ENCODE results near the gene CAMTA1. TPM values are rescaled to one million over a fixed set of nuclear protein-coding genes. Genes with fewer than 3 reads are reported as not detected.
"Not testable (repeated sequence)": the region's sequence is repeated elsewhere in the genome, so short reads cannot be mapped to it uniquely, and the experiment has no call there.

Gene CAMTA1
- total RNA-seq, 2 donors from 2014 or later = 36.5 to 57.5 TPM

GRCh38 chr1:6825828-6826227 lies 40.6 kb downstream of the CAMTA1 start:
- Mint-ChIP-seq H3K36me3 (no peaks in the 10 kb centered on the region), H3K4me1 (ENCODE audit: low read depth in 2 of 2) (peaks cover 7 to 13% of the 10 kb centered on the region in 2 donors), H3K9me3 (no peaks in the 10 kb centered on the region), H3K4me3 (no peak overlapping the region), H3K27me3 (no peaks in the 10 kb centered on the region), H3K27ac (no peak overlapping the region)
- ATAC-seq (no peak), DNase-seq (ENCODE audit: low spot score) (no peak)

- Mint-ChIP-seq H3K9me3 (no peaks in the 10 kb centered on the region), H3K27ac (no peak overlapping the region), H3K27me3 (no peaks in the 10 kb centered on the region), H3K36me3 (no peaks in the 10 kb centered on the region), H3K4me1 (ENCODE audit: low read depth in 2 of 2) (peaks cover 6 to 9% of the 10 kb centered on the region in 2 donors), H3K4me3 (no peak overlapping the region)
- no peak for DNase-seq (ENCODE audit: low spot score)
- ATAC-seq = no peak
These were observed 41.8 kb downstream of the CAMTA1 start for GRCh38 chr1:6827079-6827478.

- no peaks in the 10 kb centered on the region for H3K9me3 Mint-ChIP-seq
- peaks cover 2 to 6% of the 10 kb centered on the region in 2 donors for H3K4me1 Mint-ChIP-seq (ENCODE audit: low read depth in 2 of 2)
- no peak overlapping the region for H3K4me3 Mint-ChIP-seq
- DNase-seq (ENCODE audit: low spot score) = no peak
- no peak for ATAC-seq
- no peaks in the 10 kb centered on the region for H3K36me3 Mint-ChIP-seq
- H3K27ac Mint-ChIP-seq = no peak overlapping the region
- H3K27me3 Mint-ChIP-seq = no peaks in the 10 kb centered on the region
These were observed 42.4 kb downstream of the CAMTA1 start for GRCh38 chr1:6827630-6828165.

GRCh38 chr1:6831366-6831765 lies 46.1 kb downstream of the CAMTA1 start:
- DNase-seq (ENCODE audit: low spot score) (no peak), ATAC-seq (no peak)
- no peaks in the 10 kb centered on the region for H3K9me3 Mint-ChIP-seq
- no peak overlapping the region for H3K4me3 Mint-ChIP-seq
- peaks cover 0 to 5% of the 10 kb centered on the region in 2 donors for H3K4me1 Mint-ChIP-seq (ENCODE audit: low read depth in 2 of 2)
- H3K36me3 Mint-ChIP-seq = no peaks in the 10 kb centered on the region
- no peak overlapping the region for H3K27ac Mint-ChIP-seq
- no peaks in the 10 kb centered on the region for H3K27me3 Mint-ChIP-seq

GRCh38 chr1:6832006-6832405 lies 46.8 kb downstream of the CAMTA1 start:
- not testable (repeated sequence) for H3K36me3 Mint-ChIP-seq

GRCh38 chr1:6832531-6833188 lies 47.4 kb downstream of the CAMTA1 start:
- Mint-ChIP-seq H3K36me3 (no peaks in the 10 kb centered on the region), H3K27ac (no peak overlapping the region)

More at GRCh38 chr1:6832006-6832405, 46.8 kb downstream of the CAMTA1 start:
- H3K27me3 Mint-ChIP-seq; H3K4me1 Mint-ChIP-seq (ENCODE audit: low read depth in 2 of 2); DNase-seq (ENCODE audit: low spot score); H3K9me3 Mint-ChIP-seq; ATAC-seq; H3K4me3 Mint-ChIP-seq; H3K27ac Mint-ChIP-seq: not testable (repeated sequence)

GRCh38 chr1:6833804-6834203 lies 48.5 kb downstream of the CAMTA1 start:
- Mint-ChIP-seq H3K27ac (no peak overlapping the region), H3K27me3 (no peaks in the 10 kb centered on the region), H3K36me3 (no peaks in the 10 kb centered on the region), H3K4me3 (no peak overlapping the region), H3K4me1 (ENCODE audit: low read depth in 2 of 2) (peaks cover 0 to 5% of the 10 kb centered on the region in 2 donors), H3K9me3 (no peaks in the 10 kb centered on the region)
- DNase-seq (ENCODE audit: low spot score) = no peak
- ATAC-seq = no peak

More at GRCh38 chr1:6832531-6833188, 47.4 kb downstream of the CAMTA1 start:
- no peak for ATAC-seq
- Mint-ChIP-seq H3K9me3 (no peaks in the 10 kb centered on the region), H3K4me1 (ENCODE audit: low read depth in 2 of 2) (peaks cover 0 to 5% of the 10 kb centered on the region in 2 donors), H3K27me3 (no peaks in the 10 kb centered on the region), H3K4me3 (no peak overlapping the region)
- DNase-seq (ENCODE audit: low spot score) = no peak

- H3K27me3 Mint-ChIP-seq = no peaks in the 10 kb centered on the region
- no peak for DNase-seq (ENCODE audit: low spot score)
- H3K4me3 Mint-ChIP-seq = no peak overlapping the region
- H3K36me3 Mint-ChIP-seq = no peaks in the 10 kb centered on the region
- H3K9me3 Mint-ChIP-seq = no peaks in the 10 kb centered on the region
- no peak for ATAC-seq
- no peak overlapping the region for H3K27ac Mint-ChIP-seq
- H3K4me1 Mint-ChIP-seq (ENCODE audit: low read depth in 2 of 2) = peaks cover 0 to 6% of the 10 kb centered on the region in 2 donors
These were observed 49.1 kb downstream of the CAMTA1 start for GRCh38 chr1:6834366-6834765.

GRCh38 chr1:6835139-6835538 lies 49.9 kb downstream of the CAMTA1 start:
- Mint-ChIP-seq H3K27me3 (no peaks in the 10 kb centered on the region), H3K4me3 (no peak overlapping the region), H3K4me1 (ENCODE audit: low read depth in 2 of 2) (peaks cover 0 to 10% of the 10 kb centered on the region in 2 donors), H3K27ac (no peak overlapping the region), H3K36me3 (no peaks in the 10 kb centered on the region), H3K9me3 (no peaks in the 10 kb centered on the region)
- ATAC-seq (no peak), DNase-seq (ENCODE audit: low spot score) (no peak)

- DNase-seq (ENCODE audit: low spot score) = no peak
- H3K27me3 Mint-ChIP-seq = no peaks in the 10 kb centered on the region
- no peak overlapping the region for H3K4me3 Mint-ChIP-seq
- peaks cover 10% of the 10 kb centered on the region for H3K36me3 Mint-ChIP-seq
- H3K27ac Mint-ChIP-seq = no peak overlapping the region
- peaks cover 7 to 22% of the 10 kb centered on the region in 2 donors for H3K4me1 Mint-ChIP-seq (ENCODE audit: low read depth in 2 of 2)
- ATAC-seq = no peak
- no peaks in the 10 kb centered on the region for H3K9me3 Mint-ChIP-seq
These were observed 57.0 kb downstream of the CAMTA1 start for GRCh38 chr1:6842301-6842700.

GRCh38 chr1:6845786-6846185 lies 60.5 kb downstream of the CAMTA1 start:
- Mint-ChIP-seq H3K4me1 (ENCODE audit: low read depth in 2 of 2) (peaks cover 12 to 20% of the 10 kb centered on the region in 2 donors), H3K36me3 (peaks cover 10% of the 10 kb centered on the region)
- H3K9me3 Mint-ChIP-seq; H3K27ac Mint-ChIP-seq; H3K4me3 Mint-ChIP-seq; DNase-seq (ENCODE audit: low spot score); ATAC-seq; H3K27me3 Mint-ChIP-seq: not testable (repeated sequence)

- DNase-seq (ENCODE audit: low spot score) (no peak), ATAC-seq (no peak)
- Mint-ChIP-seq H3K36me3 (peaks cover 16% of the 10 kb centered on the region), H3K4me1 (ENCODE audit: low read depth in 2 of 2) (peaks cover 5 to 10% of the 10 kb centered on the region in 2 donors), H3K4me3 (no peak overlapping the region), H3K27me3 (no peaks in the 10 kb centered on the region), H3K27ac (no peak overlapping the region), H3K9me3 (no peaks in the 10 kb centered on the region)
These were observed 63.6 kb downstream of the CAMTA1 start for GRCh38 chr1:6848816-6849215.

- H3K4me1 Mint-ChIP-seq (ENCODE audit: low read depth in 2 of 2) = peaks cover 7 to 10% of the 10 kb centered on the region in 2 donors
- ATAC-seq (no peak), DNase-seq (ENCODE audit: low spot score) (no peak)
- peaks cover 10% of the 10 kb centered on the region for H3K36me3 Mint-ChIP-seq
- H3K27ac Mint-ChIP-seq = no peak overlapping the region
- no peak overlapping the region for H3K4me3 Mint-ChIP-seq
- H3K9me3 Mint-ChIP-seq = no peaks in the 10 kb centered on the region
- no peaks in the 10 kb centered on the region for H3K27me3 Mint-ChIP-seq
These were observed 65.3 kb downstream of the CAMTA1 start for GRCh38 chr1:6850537-6850936.

GRCh38 chr1:6852136-6852890 lies 67.1 kb downstream of the CAMTA1 start:
- ATAC-seq (no peak), DNase-seq (ENCODE audit: low spot score) (no peak)
- no peaks in the 10 kb centered on the region for H3K27me3 Mint-ChIP-seq
- no peak overlapping the region for H3K27ac Mint-ChIP-seq
- peaks cover 6% of the 10 kb centered on the region for H3K36me3 Mint-ChIP-seq
- H3K9me3 Mint-ChIP-seq = no peaks in the 10 kb centered on the region
- H3K4me1 Mint-ChIP-seq (ENCODE audit: low read depth in 2 of 2) = peaks cover 17 to 23% of the 10 kb centered on the region in 2 donors
- no peak overlapping the region for H3K4me3 Mint-ChIP-seq

Data from natural killer cell treated with Interleukin-12 subunit alpha and Interleukin-12 subunit beta and Interleukin-15 and Interleukin-18, amount 100 ng/mL, for 72 hours (primary cell).